GM21423 (cell line): ENCODE measurements around the gene RNF150.

Experiments used
- ATAC-seq: cut with Tn5 transposase; IDR thresholded peaks from one replicate; pipeline ENCODE4 v1.9.1; 2021; ENCODE audit warnings: mild to moderate bottlenecking, moderate library complexity; ENCODE audit not compliant: unreplicated experiment

RNF150 gene

DNA sequence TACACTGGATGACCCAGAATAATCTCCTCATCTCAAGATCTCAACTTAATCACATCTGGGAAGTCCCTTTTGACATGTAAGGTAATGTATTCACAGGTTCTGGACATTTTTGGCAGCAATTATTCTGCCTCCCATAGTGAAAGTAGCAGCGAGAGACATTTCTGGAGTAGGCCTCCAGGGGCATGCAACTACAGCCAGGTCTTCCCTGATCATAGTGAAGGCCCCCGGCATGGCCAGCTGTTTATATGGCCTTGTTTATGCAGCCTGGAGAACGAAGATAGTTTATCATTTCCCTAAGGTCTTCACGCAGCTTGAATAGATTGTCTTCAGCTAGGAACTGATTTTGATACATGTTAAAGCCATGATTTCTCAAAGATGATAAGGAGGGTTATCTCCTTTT is 139.9 kb downstream of the RNF150 start:
- no peak for ATAC-seq

DNA sequence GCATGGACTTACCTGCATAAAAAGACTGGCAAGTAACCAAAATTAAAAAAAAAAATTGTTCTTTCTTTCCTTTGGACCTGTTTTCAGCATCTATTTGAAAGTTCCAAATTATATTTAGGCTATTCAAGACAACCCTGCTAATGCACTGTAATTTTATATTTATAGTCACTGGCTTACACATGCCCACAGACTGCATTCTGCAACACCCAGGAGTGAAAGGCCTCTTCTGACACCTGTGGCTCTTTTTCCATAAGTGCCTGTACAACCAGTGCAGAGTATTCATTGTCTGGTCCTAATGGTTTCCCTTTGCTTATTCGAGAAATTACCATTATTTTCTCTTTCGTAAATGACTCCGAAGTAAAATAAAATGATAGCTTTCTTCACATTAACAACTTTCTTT is 143.3 kb downstream of the RNF150 start:
- no peak for ATAC-seq

DNA sequence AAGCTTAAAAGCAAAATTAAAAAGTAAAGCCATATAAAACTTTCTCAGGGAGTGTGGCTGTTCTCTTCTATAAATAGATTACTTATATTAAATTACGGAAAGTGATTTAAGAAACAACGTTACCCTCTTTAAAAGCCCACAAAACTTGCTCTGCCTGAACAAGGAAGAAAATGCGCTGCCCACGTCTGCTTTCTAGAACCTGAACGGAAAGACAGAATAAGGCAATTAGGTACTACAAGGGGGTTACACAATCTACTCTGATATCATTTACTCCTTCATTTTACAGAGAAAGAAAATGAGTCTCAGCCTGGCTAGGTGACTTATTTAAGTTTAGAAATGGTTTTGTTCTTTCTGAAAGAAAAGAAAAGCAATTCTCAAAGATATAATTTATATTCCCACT is 147.2 kb downstream of the RNF150 start:
- no peak for ATAC-seq

DNA sequence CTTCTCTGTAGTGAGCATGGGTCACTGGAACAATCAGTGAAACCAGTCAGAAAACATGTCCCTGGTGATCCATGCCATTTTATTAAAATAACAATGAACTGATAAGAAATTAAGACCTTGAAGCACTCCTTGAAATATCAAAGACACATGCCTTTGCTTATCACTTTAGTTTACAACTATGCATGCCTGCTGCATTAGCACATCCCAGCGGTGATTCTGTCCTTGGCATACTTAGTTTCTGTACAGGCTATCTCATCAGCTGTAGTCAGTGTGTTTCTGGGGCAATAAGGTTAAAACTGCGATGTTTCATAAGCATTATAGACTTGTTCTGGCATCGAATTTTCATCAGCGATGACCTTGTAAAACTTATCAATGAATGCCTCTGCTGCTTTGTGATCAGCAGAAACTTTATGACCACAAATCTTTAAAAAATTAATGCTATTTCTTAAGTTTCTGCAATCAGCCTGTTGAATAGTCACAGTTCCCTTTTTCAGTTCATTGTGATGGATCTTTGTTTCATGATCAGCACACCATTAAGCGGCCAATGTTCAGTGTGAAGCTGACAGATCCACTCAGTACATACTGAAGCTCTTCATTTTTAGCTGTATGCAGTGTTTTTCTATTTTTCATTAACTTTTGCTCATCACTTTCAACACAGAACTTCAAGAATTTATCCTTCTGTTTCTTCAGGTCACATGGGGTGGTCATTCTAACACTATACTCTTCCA is 150.5 kb downstream of the RNF150 start:
- no peak for ATAC-seq

DNA sequence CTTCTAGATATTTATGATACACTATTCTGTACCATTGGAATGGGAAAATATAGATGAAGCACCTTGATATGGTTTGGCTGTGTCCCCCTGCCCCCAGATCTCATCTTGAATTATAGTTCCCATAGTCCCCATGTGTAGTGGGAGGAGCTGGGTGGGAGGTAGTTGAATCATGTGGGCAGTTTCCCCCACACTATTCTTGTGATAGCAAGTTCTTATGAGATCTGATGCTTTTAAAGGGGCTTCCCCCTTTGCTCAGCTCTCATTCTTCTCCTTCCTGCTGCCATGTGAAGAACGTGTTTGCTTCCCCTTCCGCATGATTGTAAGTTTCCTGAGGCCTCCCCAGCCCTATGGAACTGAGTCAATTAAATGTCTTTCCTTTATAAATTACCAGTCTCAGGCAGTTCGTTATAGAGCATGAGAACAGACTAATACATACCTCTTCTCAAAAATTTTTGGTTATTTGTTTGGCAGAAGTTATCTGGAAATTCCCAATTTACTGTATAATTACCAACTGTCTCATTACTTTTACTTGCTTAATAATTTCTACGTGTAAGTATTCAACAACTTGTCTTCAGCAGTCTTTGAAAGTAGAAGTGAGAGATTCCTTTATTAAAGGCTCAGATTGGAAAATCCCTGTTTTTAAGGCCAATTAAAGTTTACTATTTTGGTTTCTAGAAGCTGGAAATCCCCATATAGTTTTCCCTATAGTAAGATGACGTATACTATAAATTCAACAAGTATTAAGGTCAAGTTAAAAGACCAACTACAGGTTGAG is 152.7 kb downstream of the RNF150 start:
- ATAC-seq, result no peak

DNA sequence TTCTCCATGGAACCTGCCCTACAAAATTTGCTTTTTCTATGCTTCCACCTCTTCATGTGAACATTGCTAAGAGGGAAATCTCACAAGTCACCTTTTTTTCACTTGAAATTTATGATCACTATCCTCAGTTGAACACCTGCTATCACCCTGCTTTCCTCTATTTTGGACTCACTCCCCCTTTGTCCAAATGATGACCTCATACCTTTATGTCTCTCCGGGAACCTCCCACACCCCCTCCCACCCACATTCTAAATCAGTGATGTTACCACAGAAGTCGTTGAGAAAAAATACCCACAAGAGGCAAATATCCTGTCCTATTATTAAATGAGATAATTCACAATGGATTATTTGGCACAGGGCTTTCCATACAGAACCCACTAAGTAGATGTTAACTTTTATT is 156.5 kb downstream of the RNF150 start:
- ATAC-seq, result no peak

DNA sequence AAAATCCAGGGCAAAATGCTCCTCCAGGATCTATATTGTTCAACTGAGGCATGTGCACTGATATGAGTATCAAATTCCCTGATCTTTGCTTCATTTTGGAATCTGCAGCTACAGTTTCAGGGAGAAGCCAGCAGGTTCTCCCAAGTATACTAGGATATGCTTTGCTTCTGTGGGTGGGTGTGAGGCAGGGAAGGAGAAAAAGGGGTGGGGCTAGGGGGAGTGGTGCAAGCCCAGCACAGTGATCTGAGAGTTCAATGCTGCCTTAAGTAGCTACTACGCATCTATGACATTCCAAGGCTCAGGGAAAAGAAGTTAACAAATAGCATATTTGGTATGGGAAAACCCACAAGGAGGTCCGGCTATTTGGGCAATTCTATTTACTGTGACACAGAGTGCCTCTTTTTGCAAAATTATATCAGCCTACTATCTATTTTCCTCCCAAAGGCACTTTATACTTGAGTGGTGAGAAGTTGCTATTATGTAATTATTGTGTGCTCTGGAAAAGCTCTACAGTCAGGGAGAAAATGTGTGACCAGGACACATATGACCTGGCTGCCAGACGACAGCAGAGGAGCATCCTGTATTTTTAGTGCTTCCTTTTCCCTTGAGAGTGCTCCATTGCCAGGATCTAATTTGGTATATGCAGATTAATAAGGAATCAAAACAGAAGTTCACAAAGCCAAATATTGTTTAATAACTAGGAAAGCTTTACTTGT is 162.0 kb downstream of the RNF150 start:
- no peak for ATAC-seq

DNA sequence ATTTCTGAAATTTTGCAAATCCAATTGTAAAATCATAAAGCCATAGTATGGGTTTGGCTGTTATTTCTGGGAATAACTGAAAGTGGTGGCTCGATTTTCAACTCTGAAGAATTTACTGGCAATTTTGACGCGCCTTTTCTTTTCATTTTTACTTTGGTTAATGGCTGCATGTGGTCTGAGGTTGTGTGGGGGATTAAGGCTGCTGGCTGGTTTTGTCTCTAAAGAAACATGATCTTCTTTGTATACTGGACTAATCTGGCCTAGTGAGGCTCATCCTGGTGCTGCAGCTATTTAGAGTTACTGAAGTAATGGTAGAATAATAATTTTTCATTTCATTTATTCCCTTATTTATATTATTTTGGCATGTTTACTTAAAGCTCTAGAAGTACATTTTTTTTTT is 164.0 kb downstream of the RNF150 start:
- ATAC-seq, result no peak

DNA sequence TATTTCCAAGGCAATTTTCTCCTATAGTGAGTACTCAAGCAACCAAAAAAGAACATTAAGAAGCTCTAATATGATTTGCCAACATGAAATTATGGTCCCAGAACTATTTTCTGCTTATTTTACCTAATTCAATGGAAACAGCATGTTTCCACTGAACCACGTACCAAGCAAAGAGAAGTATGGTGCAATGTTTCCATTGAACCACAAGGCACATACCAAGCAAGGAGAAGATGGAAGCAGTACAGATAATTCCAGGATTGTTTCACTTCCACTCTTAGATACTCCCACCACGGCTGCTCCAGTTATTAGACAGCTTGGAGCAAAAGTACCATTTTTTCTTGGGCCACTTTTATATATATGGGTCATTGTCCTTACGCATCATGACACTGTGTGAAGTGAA is 164.9 kb downstream of the RNF150 start:
- no peak for ATAC-seq

DNA sequence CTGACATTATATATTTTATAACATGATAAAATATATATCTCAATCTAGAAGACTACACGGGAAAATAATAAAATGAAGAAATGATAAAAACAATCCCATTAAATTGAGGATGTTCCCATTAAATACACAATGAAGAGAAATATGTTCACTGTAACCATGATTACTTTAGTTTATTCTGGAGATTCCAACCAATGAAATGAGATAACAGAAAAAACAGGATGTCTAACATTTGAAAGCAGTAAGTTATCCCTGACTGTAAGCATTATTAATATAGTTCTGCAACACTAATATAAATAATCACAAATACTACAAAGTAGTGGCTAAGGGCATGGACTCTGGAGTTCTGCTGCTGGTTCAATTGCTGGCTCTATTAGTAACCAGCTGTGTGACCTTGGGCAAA is 169.4 kb downstream of the RNF150 start:
- ATAC-seq, result no peak

DNA sequence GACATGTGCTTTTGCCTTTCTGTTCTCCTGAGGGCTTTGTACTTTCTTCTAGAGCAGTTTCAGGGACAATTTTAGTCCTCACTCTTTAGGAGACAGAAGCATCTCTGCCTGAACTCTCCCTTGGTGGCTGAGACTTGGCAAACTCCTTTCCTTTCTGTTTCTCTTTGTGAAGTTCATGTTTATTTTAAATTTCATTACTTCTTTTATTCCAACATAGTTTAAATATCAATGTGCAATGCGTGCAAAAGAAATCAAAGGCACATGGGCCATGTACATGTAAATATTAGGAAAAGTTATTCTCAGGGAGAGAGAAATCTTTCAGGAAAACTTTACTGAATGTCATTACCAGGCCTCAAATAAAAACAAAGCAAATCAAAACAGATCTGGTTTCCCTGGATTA is 177.6 kb downstream of the RNF150 start:
- ATAC-seq, result no peak

DNA sequence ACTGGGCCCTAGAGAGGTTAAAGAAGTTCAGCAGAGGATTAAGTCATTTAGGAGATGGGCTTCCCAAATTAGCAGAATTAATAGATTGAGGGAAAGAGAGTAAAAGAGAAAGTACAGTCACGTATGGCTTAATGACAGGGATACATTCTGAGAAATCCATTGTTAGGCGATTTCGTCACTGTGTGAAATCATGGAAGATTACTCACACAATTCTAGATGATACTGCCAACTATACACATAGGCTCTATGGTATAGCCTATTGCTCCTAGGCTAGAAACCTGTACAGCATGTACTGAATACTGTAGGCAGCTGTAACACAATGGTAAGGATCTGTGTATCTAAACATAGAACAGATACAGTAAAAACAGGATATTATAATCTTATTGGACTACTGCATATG is 180.6 kb downstream of the RNF150 start:
- ATAC-seq, result no peak

DNA sequence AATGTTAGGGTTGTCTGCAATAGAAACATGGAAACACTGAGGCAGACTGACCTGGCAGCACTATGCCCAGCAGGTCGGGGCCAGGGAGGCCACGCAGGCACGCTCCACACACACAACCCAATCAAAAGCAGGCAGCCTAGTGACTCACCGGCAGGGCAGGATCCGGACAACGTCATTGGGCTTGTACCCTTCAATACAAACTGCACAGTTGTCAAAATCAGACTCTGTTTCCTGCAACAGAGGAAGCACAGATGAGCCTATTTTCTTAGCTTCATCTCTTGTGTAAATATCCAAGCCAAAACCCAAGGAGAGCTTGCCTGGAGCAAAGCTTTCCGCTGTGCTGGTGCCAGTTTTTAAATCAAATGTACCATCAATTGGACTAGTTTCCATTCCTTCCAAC is 185.8 kb downstream of the RNF150 start:
- ATAC-seq, result no peak

DNA sequence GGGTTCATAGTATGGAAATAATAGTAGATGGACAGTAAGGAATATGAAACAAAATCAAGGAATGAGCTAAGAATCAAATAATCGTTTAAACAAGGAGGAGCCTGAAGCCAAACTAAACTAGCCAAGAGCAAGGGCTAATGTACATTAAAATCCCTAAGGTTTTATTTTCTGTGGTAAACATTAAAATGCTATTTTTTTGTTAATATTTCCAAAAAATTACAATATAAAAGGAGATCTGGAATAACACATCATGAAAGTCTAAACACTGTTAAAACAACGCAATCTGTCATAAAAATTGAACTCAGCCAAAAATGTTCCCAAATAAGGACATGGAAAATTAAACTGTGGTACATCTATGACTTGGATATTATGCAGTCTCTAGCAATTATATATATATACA is 188.2 kb downstream of the RNF150 start:
- ATAC-seq, result no peak

DNA sequence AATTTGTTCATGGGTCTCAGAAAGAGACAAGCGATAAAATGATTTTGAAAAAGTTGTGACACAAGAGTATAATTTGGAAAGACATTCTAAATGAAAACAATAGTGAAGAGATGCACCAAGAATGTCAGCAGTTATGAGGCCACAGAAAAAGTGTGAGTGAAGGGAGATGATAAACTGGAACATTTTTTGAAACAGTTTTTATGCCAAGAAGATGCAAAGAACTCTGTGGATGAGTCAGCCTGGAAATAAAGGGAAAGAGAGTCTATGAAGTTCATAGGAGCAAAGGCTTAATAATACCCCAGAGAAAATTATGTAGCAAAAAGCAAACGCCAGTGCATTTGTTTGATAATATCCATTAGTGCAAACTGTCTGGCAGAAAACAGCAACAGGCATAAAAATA is 188.7 kb downstream of the RNF150 start:
- no peak for ATAC-seq

DNA sequence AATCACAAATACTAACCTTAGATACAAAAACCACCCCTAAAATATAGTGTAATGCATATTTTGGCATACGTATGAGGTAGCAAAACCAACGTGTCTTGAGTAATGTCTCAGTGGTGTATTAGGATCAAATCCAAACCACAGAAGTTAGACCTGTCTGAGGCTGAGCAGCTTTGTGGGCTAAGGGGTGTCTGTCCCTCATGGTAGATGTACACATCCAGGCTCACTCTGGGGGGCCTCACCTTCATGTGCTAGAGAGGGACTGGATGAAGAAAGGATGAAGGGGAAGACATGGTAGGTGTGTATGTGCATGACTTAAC is 189.1 kb downstream of the RNF150 start:
- ATAC-seq, result no peak

DNA sequence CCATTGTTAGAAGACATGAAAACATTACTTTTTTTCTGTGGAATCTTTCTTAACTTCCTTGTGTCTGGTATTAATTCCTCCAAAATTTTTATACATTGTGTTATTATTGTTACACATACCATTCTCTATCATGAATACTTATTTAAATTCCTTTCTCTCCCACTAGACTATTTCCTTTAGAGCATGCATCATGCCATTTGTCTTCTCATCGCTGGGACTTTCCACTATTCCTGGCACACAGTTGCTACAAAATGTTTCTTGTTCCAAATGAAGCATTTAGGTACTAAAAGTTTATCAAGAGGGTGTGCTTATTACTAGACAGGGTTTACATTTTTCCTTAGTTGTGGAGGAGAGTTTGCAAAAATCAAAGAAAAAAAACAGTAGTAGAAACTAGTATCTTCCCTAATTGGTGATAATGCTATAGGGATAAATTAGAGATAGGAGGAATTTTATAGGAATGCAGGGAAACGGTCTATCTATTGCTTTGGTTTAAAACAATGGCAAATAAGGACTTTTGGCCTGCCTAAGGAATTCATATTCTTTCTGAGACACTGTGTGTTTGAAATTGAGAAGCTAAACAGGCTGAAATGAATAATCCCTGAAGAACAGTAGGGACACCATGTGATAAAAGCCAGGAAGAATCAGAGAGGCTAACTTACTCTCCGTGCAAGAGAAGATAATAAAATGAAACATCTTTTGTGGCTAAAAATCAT is 189.6 kb downstream of the RNF150 start:
- no peak for ATAC-seq

DNA sequence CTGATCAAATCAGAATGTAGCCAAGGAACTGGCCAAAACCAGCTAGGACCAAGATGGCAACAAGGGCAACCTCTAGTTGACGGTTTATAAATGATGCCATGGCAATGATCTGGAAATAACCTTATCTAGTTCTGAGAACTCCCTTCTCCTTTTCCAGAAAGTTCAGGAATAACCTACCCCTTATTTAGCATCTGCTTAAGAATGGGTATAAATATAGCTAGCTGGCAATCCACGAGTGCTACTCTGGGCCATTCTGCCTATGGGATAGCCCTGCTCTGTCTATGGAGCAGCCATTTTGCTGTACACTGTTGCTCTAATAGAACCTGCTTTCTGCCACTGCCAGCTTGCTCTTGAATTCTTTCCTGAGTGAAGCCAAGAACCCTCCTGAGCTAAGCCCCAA is 192.7 kb downstream of the RNF150 start:
- no peak for ATAC-seq

DNA sequence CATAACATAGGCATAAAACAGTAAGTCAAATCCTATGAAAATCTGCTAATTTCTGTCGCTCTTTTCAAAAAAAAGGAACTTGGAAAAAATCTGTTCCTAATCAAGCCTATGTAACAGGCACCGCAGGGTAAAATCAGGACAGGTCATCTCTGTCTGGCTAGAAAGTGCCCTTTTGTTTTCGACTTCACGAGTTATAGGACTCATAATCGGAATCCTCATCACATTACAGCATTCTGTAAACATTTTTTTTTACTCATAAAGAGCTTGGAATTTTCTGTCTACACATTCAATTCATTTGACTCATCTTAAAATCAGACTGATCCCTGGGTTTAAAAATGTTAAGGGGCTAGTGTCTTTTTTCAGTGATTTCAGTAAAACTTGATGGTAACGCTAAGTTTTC is 195.4 kb downstream of the RNF150 start:
- no peak for ATAC-seq

DNA sequence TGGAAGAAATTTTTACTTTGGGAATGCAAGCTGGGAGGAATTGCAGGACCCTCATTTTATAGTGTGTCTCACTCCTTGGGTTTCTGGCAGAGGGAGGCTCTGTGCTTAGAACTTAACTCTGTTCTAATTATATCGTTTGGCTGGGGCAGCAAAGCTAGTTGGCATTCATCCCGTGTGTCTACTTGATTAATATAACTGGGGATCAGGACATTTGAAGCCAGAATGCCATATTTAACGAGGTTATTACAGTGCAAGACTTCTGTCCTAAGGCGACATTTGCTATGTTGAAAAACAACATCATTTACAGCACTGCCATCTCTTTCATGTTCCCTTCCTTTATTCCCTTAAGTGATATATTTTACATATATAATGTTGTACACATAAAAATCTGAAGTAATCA is 198.0 kb downstream of the RNF150 start:
- no peak for ATAC-seq

DNA sequence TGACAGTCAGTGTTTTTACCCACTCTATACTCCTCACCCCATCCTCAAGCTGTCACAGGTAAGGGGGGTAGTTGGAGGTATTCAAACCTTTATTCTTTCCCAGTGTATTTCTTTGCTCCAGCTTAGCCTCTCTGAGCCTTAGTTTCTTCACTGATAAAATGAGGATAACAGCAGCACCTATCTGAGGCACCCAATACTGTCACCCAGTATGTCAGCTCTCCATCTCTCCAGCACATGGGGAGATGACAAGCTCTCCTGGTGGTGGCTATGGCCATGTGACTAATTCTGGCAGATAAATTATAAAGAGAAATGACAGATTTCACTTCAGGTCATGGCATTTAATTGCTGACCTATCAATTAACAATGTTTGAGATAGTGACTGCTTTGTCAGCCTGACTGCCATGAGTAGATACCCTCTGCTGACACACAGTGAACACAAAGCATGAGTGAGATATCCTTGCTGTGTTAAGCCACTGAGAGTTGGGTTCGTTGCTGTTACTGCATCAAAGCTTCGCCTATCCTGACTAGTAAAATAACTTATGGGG is 200.7 kb downstream of the RNF150 start:
- ATAC-seq, result no peak
